Karpas-422 (cell line): ENCODE results near the gene KDM2A. TPM values are rescaled to one million over a fixed set of nuclear protein-coding genes. Genes with fewer than 3 reads are reported as not detected.

ENCODE experiments used
- DNase-seq: peaks from one replicate; pipeline ENCODE4 v3.0.0-alpha.2; 2015
- H2AFZ ChIP-seq: fragments of 200-600 bp; sonication (generic); 2 replicates; pipeline ENCODE4 v1.6.1; 2014; ENCODE audit warnings: antibody characterized with exemption, low read length, mixed read lengths
- H3K27ac ChIP-seq: fragments of 200-600 bp; sonication (generic); 2 replicates; pipeline ENCODE4 v1.5.1; 2014; ENCODE audit warnings: mild to moderate bottlenecking, low read length, moderate library complexity
- H3K27me3 ChIP-seq: fragments of 200-600 bp; sonication (generic); 2 replicates; pipeline ENCODE4 v1.6.1; 2014; ENCODE audit warnings: low read length, mixed read lengths
- H3K36me3 ChIP-seq: fragments of 200-600 bp; sonication (generic); 2 replicates; pipeline ENCODE4 v1.6.1; 2014; ENCODE audit warnings: low read length, mixed read lengths; ENCODE audit not compliant: insufficient read depth
- H3K4me1 ChIP-seq: fragments of 200-600 bp; sonication (generic); 2 replicates; pipeline ENCODE4 v1.6.1; 2014; ENCODE audit warnings: mild to moderate bottlenecking, low read length, mixed read lengths
- H3K4me2 ChIP-seq: fragments of 200-600 bp; sonication (generic); 2 replicates; pipeline ENCODE4 v1.6.1; 2014; ENCODE audit warnings: low read length, low read depth, mild to moderate bottlenecking; ENCODE audit not compliant: poor library complexity, severe bottlenecking
- H3K4me3 ChIP-seq: fragments of 200-600 bp; sonication (generic); 2 replicates; pipeline ENCODE4 v1.5.1; 2014; ENCODE audit warnings: mild to moderate bottlenecking, antibody characterized with exemption, low read length, mixed read lengths
- H3K79me2 ChIP-seq: fragments of 200-600 bp; sonication (generic); 2 replicates; pipeline ENCODE4 v1.6.1; 2014; ENCODE audit warnings: mild to moderate bottlenecking, low read length, mixed read lengths
- H3K9ac ChIP-seq: fragments of 200-600 bp; sonication (generic); 2 replicates; pipeline ENCODE4 v1.6.0; 2014; ENCODE audit warnings: low read length
- H3K9me2 ChIP-seq: fragments of 200-600 bp; sonication (generic), shearing (Covaris generic); replicated peaks from 2 replicates; pipeline ENCODE4 v1.6.0; 2014; ENCODE audit warnings: mild to moderate bottlenecking, low read length, moderate library complexity; ENCODE audit not compliant: insufficient read depth
- H3K9me3 ChIP-seq: fragments of 300-700, 200-600 bp; sonication (generic); 2 replicates; pipeline ENCODE4 v1.6.1; 2014; ENCODE audit warnings: low read length, mixed read lengths
- H4K20me1 ChIP-seq: fragments of 200-600 bp; sonication (generic); 2 replicates; pipeline ENCODE4 v1.6.1; 2014; ENCODE audit warnings: mild to moderate bottlenecking, antibody characterized with exemption, low read length, low read depth; ENCODE audit not compliant: insufficient read depth
- total RNA-seq: library from RNA; depleted of rRNA; stranded (reverse); fragments of >200 nt; shearing (Covaris generic); gene quantifications from 2 replicates; pipeline ENCODE4 v1.2.3, GENCODE V29; 2014; ENCODE audit warnings: low replicate concordance

Gene KDM2A
- total RNA-seq, 1 experiment from 2014 or later = 55.8 TPM

DNA sequence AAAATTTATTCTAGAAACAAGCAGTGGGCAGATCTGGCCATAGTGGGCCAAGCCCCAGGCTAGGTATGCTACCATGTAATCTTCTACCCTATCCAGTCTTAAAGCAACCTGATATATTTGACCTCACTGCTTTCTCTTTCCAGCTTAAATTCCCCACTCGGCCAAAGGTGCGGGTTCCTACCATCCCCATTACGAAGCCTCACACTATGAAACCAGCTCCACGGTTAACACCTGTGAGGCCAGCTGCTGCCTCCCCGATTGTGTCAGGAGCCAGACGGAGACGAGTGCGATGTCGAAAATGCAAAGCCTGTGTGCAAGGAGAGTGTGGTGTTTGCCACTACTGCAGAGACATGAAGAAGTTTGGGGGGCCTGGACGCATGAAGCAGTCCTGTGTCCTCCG is 126.0 kb downstream of the KDM2A start:
- Histone ChIP-seq H2AFZ (no peak overlapping the region), H3K4me1 (peaks cover 15% of the 10 kb centered on the region), H3K36me3 (peaks cover 64% of the 10 kb centered on the region), H3K4me2 (no peak overlapping the region), H3K79me2 (peaks cover 43% of the 10 kb centered on the region), H4K20me1 (peaks cover 11% of the 10 kb centered on the region; the same call in 1 of the 2 replicates), H3K27me3 (no peaks in the 10 kb centered on the region), H3K9me2 (no peaks in the 10 kb centered on the region), H3K4me3 (no peak overlapping the region), H3K9ac (no peak overlapping the region), H3K27ac (no peak overlapping the region), H3K9me3 (no peaks in the 10 kb centered on the region)
- DNase-seq = no peak

- Histone ChIP-seq H2AFZ (no peak overlapping the region), H3K27ac (no peak overlapping the region), H3K9me3 (no peaks in the 10 kb centered on the region), H3K4me1 (peaks cover 2% of the 10 kb centered on the region; the same call in 1 of the 2 replicates), H3K9ac (no peak overlapping the region), H3K79me2 (peaks cover 14% of the 10 kb centered on the region), H3K27me3 (no peaks in the 10 kb centered on the region), H3K9me2 (no peaks in the 10 kb centered on the region), H3K4me2 (no peak overlapping the region), H4K20me1 (peaks cover 6% of the 10 kb centered on the region; the same call in 1 of the 2 replicates), H3K36me3 (peaks cover 65% of the 10 kb centered on the region), H3K4me3 (no peak overlapping the region)
- DNase-seq = no peak
Measured at GRCh38 chr11:67247946-67248550, 129.0 kb downstream of the KDM2A start.

- no peak overlapping the region for H3K4me3 ChIP-seq
- H3K79me2 ChIP-seq = peaks cover 9% of the 10 kb centered on the region; the same call in 1 of the 2 replicates
- H3K9me3 ChIP-seq = no peaks in the 10 kb centered on the region
- no peak overlapping the region for H3K27ac ChIP-seq
- peaks cover 66% of the 10 kb centered on the region for H3K36me3 ChIP-seq
- no peak overlapping the region for H2AFZ ChIP-seq
- no peaks in the 10 kb centered on the region for H3K27me3 ChIP-seq
- no peak overlapping the region for H3K4me2 ChIP-seq
- peaks cover 8% of the 10 kb centered on the region for H3K4me1 ChIP-seq
- no peak for DNase-seq
- H4K20me1 ChIP-seq = peaks cover 6% of the 10 kb centered on the region; the same call in 1 of the 2 replicates
- H3K9me2 ChIP-seq = no peaks in the 10 kb centered on the region
- no peak overlapping the region for H3K9ac ChIP-seq
Measured at GRCh38 chr11:67248653-67249052, 129.6 kb downstream of the KDM2A start.

GRCh38 chr11:67250059-67251043 is 131.3 kb downstream of the KDM2A start:
- Histone ChIP-seq H3K79me2 (0 out of 2 replicates have a peak, but pooled peaks cover 3% of the 10 kb centered on the region), H3K27me3 (no peaks in the 10 kb centered on the region), H3K9me2 (no peaks in the 10 kb centered on the region), H3K4me2 (no peak overlapping the region), H3K9ac (no peak overlapping the region), H3K27ac (no peak overlapping the region), H2AFZ (no peak overlapping the region), H3K36me3 (peaks cover 70% of the 10 kb centered on the region), H3K9me3 (no peaks in the 10 kb centered on the region), H3K4me1 (peaks cover 12% of the 10 kb centered on the region), H4K20me1 (peaks cover 12% of the 10 kb centered on the region; the same call in 1 of the 2 replicates), H3K4me3 (no peak overlapping the region)
- no peak for DNase-seq

- Histone ChIP-seq H3K4me2 (no peak overlapping the region), H3K4me1 (peaks cover 12% of the 10 kb centered on the region), H3K4me3 (no peak overlapping the region), H3K9me3 (no peaks in the 10 kb centered on the region), H3K9me2 (no peaks in the 10 kb centered on the region), H3K27ac (no peak overlapping the region), H3K27me3 (no peaks in the 10 kb centered on the region), H3K9ac (no peak overlapping the region), H4K20me1 (peaks cover 12% of the 10 kb centered on the region; the same call in 1 of the 2 replicates), H3K79me2 (no peaks in the 10 kb centered on the region), H3K36me3 (peaks cover 66% of the 10 kb centered on the region), H2AFZ (no peak overlapping the region)
- DNase-seq = no peak
Measured at GRCh38 chr11:67251841-67252240, 132.8 kb downstream of the KDM2A start.

- Histone ChIP-seq H3K27me3 (no peaks in the 10 kb centered on the region), H3K4me1 (peaks cover 12% of the 10 kb centered on the region), H3K4me3 (no peak overlapping the region), H3K4me2 (no peak overlapping the region), H3K27ac (no peak overlapping the region), H4K20me1 (peaks cover 9% of the 10 kb centered on the region; the same call in 1 of the 2 replicates), H3K9ac (no peak overlapping the region), H3K36me3 (peaks cover 63% of the 10 kb centered on the region), H3K9me3 (no peaks in the 10 kb centered on the region), H2AFZ (no peak overlapping the region), H3K9me2 (no peaks in the 10 kb centered on the region), H3K79me2 (no peaks in the 10 kb centered on the region)
- DNase-seq = peak; percentile 74
Measured at GRCh38 chr11:67252831-67253239, 133.8 kb downstream of the KDM2A start.

DNA sequence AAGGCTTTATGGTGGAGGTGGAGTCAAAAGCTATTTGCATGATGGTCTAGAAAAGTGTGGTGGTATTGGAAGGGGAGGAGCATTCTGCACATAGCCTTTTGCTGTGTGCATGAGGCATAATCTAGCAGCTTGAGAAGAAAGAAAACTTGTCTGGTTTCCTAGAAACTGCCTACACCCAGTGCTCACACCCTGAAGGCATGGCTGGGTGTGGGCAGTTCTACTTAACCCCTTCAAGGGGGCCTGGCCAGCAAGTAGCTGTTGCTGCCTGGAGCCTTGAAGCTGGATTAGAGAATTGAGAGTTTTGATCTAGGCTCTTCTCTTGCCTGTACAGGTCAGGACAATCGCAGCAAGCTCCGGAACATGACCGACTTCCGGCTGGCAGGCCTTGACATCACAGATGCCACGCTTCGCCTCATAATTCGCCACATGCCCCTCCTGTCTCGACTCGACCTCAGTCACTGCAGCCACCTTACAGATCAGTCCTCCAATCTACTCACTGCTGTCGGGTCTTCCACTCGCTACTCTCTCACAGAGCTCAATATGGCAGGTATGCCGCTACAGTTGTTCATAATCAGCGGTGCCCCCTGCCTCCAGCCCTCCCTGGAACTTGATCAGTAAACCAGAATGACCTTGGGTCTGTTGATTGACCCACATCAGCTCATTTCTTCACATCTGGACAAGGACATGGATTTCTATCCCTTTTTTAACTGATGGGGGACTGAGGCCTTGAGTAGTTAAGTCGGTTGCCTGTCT is 135.0 kb downstream of the KDM2A start:
- Histone ChIP-seq H3K79me2 (no peaks in the 10 kb centered on the region), H3K4me1 (peaks cover 12% of the 10 kb centered on the region), H3K27ac (no peak overlapping the region), H3K27me3 (no peaks in the 10 kb centered on the region), H3K4me3 (no peak overlapping the region), H3K4me2 (no peak overlapping the region), H3K9me3 (no peaks in the 10 kb centered on the region), H2AFZ (no peak overlapping the region), H4K20me1 (peaks cover 6% of the 10 kb centered on the region; the same call in 1 of the 2 replicates), H3K9ac (no peak overlapping the region), H3K9me2 (no peaks in the 10 kb centered on the region), H3K36me3 (peaks cover 52% of the 10 kb centered on the region)
- DNase-seq = peak; percentile 54
